Measurements from ENCODE around the gene CYFIP1.

The CYFIP1 gene

DNA sequence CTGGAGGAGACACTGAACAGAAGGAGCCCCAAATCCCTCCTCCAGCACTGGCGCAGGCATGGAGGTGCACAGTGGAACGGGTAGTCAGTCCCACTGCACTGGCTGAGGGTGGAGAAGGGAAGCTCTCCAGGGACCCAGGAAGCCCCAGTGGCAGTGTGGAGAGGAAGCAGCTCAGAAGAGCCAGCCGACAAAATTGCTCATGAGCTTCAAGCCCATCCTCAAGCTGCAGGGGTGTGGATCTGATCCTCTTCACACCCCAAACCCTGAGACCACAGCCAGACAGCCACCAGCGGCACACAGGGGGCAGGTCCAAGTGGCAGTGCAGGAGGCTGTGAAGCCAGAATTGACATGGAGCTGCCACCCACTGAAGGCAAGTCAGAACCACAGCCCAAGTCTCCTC lies 32.1 kb downstream of the CYFIP1 start:
- DNase-seq: no peak

DNA sequence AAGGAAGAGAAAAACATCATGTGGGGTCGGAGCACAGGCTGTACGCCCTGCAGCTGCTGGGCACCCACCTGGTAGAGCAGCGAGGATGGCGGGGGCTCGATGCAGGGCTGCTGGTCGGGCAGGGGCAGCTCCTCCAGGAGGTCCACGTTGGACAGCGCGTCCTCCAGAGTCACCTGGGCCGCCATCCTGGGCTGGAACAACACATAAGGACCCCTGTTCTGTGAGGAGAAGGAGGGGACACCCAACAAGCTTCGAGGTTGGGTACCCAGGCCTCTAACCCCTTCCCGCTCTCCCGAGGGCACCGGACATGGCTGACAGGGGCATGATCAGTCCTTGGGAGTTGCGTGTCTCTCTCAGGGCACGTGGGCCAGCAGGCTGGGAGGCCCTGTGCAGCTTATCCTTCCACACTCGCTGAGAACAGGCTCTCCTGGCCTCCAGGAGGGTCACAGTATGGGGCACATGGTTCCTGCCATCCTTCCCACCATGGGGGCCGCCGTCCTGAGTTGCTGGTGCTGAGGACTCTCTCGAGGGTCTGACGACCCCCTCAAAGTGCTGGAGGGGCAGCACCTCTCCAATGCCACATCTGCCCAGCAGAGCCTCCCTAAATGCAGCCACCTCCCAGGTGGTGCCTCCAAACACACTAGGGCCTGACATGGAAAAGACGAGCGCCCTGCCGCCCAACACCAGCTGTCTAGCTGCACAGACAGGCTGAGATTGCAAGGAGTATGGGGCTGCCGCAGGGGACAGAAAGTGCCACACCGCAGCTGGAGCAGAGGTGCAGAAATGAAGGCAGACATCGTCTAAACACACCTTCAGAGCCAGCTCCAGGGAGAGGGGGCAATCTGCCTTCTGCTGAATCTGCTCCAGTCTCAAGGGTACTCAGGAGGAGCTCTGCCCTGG lies 32.8 kb downstream of the CYFIP1 start:
- DNase-seq: no peak

DNA sequence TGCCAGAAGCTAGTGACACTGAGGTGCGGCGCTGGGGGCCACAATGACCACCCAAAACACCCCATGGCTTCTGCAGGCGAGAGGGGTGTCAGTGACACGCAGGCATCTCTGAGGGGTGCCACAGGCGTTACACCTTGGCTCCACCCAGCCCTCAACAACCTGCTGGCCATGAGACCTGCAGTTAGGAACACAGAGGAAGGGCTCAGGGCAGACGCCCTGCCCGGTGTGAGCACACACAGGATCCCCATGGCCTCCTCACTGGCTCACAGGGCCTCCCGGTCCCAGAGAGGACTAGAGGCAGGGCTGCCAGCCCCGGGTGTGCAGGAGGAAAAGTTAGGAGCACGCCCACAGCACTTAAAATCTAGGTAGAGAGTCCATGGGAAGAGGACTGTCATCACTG lies 35.1 kb downstream of the CYFIP1 start:
- DNase-seq: no peak

DNA sequence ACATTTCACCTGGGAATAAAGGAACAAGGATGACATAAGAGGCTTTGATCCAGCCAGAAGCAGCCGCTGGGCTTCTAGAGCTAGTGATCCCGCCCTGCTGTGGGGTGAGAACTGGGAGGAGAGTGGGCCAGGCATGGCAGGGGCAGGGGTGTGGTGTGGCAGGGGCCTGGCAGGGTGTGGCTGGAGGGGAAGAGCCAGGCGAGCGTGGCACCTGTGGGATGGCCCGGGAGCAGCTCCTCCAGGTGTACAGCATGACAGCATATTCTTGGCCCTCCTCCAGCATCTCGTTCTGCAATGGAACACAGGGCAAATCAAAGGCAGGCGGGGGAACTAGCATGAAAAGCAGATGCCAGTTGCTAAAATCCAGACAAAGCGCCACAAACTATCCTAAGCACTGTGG lies 35.5 kb downstream of the CYFIP1 start:
- DNase-seq: no peak

DNA sequence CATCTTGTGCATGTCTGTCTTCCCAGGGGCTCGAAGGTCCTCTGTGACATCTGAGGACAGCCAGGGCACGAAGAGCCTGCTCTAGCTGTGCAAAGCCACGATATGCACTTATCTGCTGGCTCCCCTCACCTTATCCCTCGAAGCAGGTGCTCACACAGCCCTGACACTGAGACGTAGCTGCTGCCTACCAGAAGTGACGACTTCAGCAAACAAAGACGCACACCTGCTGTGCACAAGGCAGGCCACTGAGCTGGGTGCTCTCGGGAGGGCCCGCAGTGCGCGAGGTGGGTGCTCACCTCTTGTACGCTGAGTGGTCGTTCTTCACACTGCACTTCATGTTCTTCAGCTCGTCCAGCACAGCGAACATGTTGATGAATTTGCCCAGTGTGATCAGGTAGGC lies 37.3 kb downstream of the CYFIP1 start:
- no peak for DNase-seq

DNA sequence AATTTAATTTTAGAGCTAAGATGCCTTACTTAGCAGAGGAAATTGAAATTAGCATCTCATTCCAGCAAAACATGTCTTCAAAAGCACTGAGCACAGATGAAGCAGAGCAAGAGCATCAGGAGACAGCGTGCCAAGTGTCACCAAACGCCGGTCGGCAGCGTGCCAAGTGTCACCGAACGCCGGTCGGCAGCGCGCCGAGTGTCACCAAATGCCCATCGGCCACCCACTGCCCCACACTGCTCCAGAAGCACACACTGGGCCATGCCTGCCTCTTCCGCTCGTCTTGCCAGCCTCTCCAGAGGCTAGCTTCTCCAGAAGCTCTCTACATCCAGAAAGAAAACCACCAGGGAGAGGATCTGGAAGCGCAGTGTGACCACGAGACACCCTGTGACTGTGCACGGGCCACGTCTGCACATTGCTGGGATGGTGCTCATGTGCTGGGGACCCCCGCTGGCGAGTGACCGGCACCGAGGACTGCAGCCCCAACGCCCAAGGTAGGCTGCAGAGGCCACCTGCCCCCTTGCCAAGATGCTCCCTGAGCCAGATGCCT lies 37.8 kb downstream of the CYFIP1 start:
- DNase-seq: no peak

DNA sequence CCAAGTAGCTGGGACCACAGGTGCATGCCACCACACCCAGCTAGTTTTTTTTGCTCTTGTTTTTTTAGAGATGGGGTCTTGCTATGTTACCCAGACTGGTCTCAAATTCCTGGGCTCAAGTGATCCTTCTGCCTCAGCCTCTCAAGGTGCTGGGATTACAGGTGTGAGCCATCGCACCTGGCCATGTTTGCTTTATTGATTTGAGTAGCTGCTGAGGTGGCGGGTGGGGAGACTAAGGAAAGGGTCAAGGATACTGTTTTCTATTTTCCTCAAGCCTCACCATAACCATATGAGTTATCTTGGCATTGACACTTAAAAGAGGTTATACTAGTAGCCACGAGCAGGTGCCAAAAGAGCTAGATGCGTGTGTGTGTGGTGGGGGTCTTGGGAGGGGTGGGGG lies 39.0 kb downstream of the CYFIP1 start:
- no peak for DNase-seq

DNA sequence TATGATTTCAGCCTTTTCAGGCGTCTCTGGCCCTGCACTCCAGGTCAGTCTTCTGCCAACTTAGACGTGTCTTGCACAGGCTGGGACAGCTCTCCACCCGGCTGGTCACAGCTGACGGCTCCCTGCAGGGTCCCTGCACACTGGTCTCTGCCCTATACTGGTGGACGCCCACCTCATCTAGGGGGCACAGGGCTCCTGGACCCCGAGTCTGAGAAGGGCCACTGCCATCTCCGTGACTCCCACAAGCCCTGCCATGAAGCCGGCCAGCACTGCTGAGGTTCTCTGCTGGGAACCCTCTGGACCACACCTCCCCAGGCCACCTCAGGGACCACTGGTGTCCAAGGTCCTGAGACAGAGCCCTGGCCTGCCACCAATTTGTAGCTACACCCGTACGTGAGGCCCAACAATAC lies 40.5 kb downstream of the CYFIP1 start:
- DNase-seq: no peak

DNA sequence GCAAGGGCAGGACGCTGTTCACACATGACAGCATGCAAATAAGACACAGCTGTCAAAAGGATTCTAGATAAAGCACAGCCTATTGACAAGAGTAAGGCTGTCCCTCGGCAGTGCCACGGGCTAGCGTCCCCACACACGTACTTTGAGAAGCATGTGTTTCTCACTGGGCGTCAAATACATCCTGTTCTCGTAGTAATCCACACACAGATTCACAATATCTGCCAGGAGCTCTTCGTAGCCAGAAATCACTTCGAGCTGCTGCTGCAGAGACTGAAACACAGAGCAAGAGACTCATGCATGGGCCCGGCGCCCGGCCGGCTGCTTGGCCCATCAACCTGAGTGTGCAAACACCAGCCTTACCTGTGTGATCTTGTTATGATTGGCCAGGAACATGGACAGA lies 41.1 kb downstream of the CYFIP1 start:
- DNase-seq: no peak

DNA sequence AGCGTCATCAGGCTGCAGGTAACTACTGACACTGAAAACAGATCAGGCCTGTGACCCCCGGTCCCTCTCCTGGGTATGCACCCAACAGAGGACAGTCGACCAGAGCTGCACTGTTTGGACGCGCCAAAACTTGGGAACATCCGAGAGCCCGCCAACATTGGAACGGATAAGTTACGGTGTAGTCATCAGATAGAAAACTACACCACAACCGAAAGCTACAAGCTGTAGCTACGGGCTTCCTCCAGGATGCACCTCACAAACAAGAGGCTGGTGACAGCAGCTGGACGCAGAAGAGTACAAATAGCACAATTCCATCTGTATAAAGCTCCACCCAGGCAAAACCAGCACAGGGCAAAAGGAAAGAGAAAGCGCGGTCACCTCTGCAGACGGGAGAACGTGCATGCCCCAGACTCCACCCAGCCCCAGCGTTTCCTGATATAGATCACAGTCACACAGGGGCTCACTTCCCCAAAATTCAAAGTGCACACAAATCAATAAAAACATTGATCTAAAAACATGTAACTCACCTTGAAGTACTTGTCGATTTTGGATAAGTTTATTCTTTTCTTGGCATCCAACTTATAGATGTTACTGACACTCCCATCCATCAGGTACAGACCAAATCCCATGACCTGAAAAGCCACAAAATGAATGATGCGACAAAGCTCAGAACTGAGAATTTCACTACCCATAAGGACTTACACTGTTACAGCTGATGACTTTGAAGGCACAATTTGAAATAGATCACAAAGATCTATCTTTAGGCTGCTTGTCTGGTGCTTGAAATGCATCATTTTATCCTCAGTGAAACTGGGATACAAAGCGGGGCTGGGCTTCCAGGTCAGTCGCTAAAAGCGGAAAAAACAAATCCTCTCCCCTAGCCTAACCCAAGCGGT lies 43.3 kb downstream of the CYFIP1 start:
- no peak for DNase-seq

DNA sequence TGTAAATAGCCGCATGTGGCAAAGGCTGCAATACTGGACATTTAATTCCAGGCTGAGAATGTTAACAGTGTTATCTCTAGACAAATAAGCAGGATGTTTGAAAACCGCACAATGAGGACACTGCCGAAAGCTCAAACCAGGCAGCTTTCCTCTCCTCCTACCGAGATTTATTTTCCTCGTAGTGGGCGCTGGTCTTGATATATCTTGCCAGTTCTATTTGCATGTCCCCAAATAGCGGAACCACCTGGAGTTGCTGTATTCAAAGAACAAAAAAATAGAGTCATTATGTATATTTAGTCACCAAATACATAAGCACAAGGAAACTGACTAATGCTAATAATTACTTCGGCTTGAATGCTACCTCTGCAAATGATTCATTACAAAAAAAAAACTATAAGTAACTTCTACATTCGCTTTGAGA lies 46.5 kb downstream of the CYFIP1 start:
- DNase-seq: no peak

DNA sequence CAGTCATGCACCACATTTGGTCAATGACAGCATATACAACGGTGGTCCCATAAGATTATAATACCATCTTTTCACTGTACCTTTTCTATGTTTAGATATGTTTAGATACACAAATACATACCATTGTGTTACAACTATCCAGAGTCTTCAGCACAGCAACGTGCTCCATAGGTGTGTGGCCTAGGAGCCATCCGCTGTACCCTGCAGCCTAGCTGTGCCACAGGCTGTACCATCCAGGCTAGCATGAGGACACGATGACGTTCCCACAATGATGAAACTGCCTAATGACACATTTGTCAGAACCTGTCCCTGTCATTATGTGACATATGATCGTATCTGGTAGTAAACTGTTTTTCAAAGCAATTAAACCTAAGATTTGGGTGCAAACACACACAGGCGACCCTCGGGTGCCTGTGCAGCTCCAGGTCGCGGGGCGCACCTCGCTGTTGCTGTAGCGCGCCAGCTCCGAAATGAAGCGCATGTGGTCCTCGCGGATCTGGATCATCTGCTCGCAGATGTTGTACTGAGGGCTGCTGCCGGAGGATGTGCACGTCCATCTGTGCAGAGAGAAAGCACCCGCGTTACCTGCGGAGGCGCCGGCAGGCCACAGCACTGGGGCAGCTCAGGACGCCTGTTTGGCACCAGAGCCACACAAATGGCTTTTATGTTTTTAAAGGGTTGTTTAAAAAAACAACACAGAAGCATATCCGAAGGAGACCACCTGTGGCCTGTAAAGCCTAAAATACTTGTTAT lies 48.2 kb downstream of the CYFIP1 start:
- DNase-seq: no peak

DNA sequence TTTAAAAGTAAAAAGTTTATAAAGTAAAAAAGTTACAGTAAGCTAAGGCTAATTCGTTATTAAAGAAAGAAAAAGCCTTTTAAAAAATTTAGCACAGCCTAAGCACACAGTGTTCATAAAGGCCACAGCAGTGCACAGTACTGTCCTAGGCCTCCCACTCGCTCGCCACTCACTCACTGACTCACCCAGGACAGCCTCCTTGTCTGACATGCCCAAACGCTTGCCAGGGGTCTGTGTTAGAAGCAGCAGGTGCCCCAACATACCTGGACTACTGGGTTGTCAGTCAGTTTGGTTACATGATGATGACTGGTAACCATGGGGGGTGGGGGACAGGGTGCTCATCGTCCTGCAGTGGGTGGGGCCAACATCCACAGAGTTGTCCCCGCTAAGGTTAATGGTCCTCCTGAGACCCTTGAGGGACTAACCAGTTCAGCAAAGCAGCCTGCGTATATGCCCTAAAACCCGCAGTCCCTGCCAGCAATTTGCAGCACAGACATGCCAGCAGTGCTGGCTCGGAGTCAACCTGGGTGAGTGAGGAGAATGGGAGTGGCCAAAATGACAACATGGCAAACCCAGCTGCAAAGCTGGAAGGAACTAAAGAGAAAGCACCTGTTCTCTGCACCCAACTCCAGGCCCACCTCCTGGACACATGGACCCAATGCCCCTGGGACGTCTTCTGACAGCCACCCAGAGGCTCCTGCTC lies 49.2 kb downstream of the CYFIP1 start:
- no peak for DNase-seq

DNA sequence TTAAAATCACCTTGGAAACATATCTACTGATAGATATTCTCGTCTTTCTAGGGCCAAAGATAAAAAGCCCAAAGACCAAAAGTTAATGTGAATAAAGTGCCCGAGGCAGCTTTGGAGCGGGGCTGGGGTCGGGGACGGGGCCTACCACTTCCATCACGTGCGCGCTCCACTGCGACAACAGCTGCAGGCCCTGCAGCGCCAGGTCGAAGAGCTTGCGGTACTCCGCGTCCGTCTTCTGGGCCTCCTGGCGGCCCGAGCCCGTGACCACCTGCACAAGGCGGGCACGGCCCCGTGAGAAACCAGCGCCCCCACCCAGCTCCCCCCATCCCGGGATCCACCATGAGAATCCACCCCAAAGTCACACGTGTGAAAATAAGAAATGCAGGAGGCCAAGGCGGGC lies 52.4 kb downstream of the CYFIP1 start:
- no peak for DNase-seq

DNA sequence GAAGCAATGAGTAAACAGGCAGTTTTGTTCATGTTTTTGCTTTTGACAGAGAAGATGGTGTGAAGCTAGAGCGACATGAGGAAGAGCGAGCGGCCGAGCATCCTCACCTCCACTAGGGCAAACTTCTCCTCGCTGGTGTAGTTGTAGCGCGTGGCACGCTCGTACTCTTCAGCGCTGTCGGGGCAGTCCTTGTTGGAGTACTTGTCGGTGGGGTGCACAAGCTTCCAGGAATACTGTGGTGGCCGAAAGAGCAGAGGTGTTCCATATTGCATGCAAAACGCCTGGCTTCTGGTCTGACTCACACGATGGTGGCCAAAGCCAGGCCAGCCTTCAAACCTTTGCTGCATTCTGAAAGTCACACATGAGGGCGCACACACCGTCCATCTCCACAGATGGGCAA lies 54.3 kb downstream of the CYFIP1 start:
- no peak for DNase-seq

DNA sequence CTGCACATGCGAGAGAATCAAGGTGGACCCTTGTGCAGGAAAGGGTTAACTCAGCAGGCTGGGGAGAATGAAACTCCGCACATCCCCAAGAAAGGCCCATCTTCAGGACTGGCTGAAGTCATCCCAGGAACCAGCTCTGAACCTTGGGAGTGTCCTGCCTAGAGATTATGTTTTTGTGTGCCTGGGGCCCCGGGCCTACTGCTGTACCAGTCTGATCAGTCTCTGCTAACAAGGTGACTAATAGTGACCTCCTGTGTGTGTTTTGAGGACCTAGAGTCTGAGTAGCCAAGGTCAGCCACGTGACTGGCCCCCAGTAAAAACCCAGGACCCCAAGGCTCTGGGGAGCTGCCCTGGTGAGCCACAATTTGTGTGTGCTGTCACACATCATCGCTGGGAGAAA lies 58.2 kb downstream of the CYFIP1 start:
- DNase-seq: no peak

DNA sequence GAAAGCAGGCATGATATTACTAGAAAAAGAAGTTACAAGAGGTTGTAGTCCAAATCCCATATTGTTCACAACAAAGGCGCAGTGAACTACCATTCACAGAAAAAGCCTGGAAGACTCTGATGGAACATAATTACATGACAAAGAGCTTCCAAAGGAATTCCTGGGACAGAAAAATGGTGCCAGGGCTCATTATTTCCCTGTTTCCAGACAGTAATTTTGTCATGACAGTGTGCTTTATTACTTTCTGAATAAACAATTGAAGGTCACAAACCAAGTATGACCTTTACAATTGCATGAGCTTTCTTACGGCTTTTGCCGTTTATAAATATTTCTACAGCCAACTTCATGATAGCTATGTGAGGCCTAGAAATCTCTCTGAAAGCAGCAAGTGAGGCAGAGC lies 61.0 kb downstream of the CYFIP1 start:
- no peak for DNase-seq

DNA sequence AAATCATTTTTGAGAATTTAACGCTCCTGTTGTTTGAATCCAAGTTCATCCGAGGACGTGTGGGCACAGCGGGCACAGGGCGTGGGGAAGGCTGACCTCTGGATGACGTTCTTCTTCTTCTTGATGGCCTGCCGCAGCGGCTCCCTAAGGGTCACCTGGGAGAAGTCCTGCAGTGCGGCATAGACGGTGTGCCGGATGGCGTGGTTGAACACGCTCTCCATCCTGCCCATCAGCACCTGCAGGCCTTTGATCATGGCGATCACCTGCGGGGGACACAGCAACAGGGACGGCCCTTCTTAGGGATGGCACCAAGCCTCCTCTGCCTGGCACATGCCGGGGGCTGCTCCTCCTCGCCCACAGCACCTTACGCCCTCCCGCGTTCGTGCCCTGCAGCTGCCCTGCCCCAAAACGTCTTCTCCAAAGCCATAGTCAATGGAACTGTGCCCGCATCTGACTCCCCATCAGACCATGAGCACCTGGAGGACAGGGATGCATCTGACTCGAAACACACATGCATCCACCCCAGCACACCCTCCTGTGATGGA lies 61.5 kb downstream of the CYFIP1 start:
- DNase-seq: no peak

DNA sequence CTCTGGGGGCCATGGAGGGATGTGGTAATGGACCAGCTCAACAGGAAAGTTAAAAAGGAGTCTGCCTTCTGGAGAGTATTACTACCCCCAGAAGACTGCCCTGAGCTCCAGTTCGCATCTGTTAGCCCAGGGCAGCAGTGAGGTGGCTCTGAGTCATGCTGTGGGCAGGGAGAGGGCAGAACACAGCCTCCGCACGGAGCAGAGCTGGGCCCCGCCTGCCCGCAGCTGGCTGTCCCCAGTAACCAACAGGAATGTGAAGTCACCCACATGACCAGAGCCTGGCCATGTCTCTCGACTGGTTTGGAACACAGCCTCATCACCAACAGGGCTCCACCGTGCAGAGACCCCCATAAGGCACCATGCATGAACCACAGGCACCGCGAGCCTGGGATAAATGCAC lies 62.1 kb downstream of the CYFIP1 start:
- DNase-seq: no peak

DNA sequence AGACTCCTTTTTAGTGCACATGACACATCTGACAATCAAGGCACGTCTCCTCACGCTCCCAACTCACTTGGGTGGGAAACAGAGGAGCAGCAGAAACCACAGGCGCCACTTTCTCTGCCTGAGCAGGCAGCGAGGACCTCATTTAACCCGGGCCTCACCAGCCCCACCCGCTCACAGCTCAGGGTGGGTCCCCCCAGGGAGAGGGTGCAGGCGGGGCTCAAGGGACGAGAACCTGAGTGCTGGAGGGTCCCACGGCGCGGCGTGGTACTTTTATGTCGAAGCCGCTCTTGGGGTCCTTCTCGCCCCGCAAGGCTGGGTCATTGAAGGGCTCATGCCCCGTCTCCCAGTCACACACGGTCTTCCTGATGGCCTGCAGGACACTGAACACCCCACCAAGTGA lies 62.6 kb downstream of the CYFIP1 start:
- DNase-seq: no peak

DNA sequence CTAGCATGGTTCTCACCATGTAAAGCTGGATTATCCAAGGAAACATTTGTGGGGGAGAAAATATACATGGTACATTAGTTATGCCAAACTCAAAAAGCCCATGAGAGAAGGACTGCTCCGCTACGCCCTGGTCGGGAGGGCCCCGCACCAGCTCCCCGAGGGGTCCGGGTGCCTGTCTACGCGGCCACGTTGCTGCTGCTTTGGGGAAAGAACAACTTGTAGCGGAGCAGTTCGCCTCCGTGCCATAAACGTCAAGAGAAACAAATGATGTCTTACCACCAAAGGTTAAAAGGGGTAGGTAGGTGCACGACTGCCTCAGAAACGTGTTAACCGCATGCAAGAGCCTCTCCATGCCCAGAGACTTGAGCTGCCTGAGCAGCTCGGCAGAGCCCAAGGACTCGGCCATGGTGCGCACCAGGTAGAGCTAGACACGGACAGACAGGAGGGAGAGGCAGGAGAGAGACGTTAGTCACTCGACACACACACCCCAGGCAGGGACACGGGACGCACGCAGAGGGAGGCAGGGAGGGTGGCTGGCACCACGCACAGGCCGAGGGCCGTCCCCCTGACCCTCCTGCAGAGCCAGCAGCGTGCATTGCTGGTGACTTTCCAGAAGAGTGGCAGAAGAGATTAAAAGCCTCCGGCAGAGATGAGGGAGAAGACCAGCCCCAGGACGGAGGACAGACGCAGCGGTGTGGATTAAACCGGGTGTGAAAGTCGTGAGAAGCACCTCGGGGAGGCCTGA lies 63.4 kb downstream of the CYFIP1 start:
- no peak for DNase-seq
